H1 (cell line): Measurements from ENCODE around the gene DHRS2. TPM values are rescaled to one million over a fixed set of nuclear protein-coding genes. Genes with fewer than 3 reads are reported as not detected.

Experiments used
- CHD2 ChIP-seq: IDR thresholded peaks from 2 replicates; pipeline ENCODE4 v1.6.1; 2012; ENCODE audit warnings: low read length, improper control_type of control experiment
- CTBP2 ChIP-seq: IDR thresholded peaks from 2 replicates; pipeline ENCODE4 v1.7.0; 2011; ENCODE audit warnings: borderline replicate concordance, mild to moderate bottlenecking, moderate library complexity, mixed read lengths, low read length; ENCODE audit not compliant: insufficient read depth, insufficient read length
- KDM5A ChIP-seq: fragments of 200-600 bp; IDR thresholded peaks from 2 replicates; pipeline ENCODE4 v1.7.1; 2012; ENCODE audit warnings: mild to moderate bottlenecking, low read length, inconsistent platforms, mixed read lengths
- SP2 ChIP-seq: IDR thresholded peaks from 2 replicates; pipeline ENCODE4 v1.6.1; 2012; ENCODE audit warnings: mild to moderate bottlenecking, low read length, inconsistent platforms
- polyA plus RNA-seq, 7 experiments: library from polyadenylated mRNA; depleted of rRNA in 3 of 7; stranded (reverse) in 5 of 7; unstranded in 2 of 7; fragments of >200 nt in 5 of 7; fragments of 200-250 nt in 2 of 7; gene quantifications; 1 replicate in 5 of 7; 2 replicates in 1 of 7; 4 replicates in 1 of 7; pipeline versions ENCODE4 v1.2.1 to v1.2.3, GENCODE V29; 2011 to 2013; ENCODE audit warnings: missing spikeins in 2 of 7, mixed read lengths in 2 of 7
- total RNA-seq: library from RNA; stranded (reverse); fragmentation: NEBNext Ultra II Directional; extraction: Animal tissue kit (Norgen Biotek cat#: 25700); gene quantifications from 2 replicates; pipeline ENCODE4 v1.2.1, GENCODE V29; 2021
- TF ChIP-seq, protein P1 (sequence below): IDR thresholded peaks from 2 replicates; pipeline ENCODE4 v1.6.1; 2012; ENCODE audit warnings: inconsistent platforms

The DHRS2 gene
- total and polyA plus RNA-seq, 2 of the 8 experiments (the other 6 are each of a cell fraction or from before 2014, with no cell fraction given), result 1.1 to 3.5 TPM

DNA sequence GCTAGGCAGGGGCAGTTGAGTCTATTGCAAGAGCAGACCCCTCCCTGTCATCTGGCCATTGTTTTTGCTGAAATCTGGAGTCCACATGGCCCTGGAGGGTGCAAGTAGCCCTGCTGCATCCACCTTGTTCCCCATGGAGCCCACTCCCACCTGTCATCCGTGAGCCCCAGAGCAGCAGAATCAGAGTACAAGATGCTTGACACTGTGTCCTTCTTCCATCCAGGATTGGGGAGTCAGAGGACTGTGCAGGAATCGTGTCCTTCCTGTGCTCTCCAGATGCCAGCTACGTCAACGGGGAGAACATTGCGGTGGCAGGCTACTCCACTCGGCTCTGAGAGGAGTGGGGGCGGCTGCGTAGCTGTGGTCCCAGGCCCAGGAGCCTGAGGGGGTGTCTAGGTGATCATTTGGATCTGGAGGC, 8.8 kb downstream of the DHRS2 start (continued):
- no peak for TF ChIP-seq KDM5A
- TF ChIP-seq CTBP2, result no peak
- TF ChIP-seq, protein P1, sequence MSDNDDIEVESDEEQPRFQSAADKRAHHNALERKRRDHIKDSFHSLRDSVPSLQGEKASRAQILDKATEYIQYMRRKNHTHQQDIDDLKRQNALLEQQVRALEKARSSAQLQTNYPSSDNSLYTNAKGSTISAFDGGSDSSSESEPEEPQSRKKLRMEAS, result no peak
- no peak for TF ChIP-seq SP2
- no peak for TF ChIP-seq CHD2
